Endothelial cell of umbilical vein (primary cell): ENCODE data around the gene NANOS3.

ENCODE experiments used
- POLR2AphosphoS5 ChIP-seq: IDR thresholded peaks from 2 replicates; pipeline ENCODE4 v1.6.1; 2012; ENCODE audit warnings: low read depth, mild to moderate bottlenecking, control low read depth, low read length, moderate library complexity; ENCODE audit not compliant: insufficient read depth
- TF ChIP-seq, protein P1 (sequence below), 2 donors: IDR thresholded peaks; 1 replicate in 1 of 2; 2 replicates in 1 of 2; pipeline ENCODE4 v1.5.1; 2011; ENCODE audit warnings: low read length in 2 of 2, mild to moderate bottlenecking in 2 of 2, moderate library complexity in 2 of 2, control low read depth in 1 of 2, inconsistent platforms in 1 of 2, low read depth in 1 of 2; ENCODE audit not compliant: insufficient read depth in 1 of 2; ENCODE audit errors: extremely low read depth in 1 of 2

DNA sequence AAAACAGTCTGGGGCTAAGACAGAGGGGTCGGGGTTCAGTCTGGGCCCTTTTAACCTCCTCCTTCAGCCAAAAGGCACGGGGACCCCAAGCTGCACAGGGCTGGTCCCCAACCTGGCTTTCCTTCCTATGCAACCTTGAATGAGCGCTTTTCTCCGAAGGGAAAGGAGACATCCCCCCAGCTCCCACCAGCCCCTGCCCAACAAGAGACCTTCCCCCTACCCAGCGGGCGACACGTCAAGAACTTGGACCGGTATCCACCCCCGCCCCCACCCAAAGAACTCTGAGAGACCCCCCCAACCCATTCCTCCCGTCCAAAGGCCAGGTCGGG is 35.0 kb upstream of the NANOS3 start:
- TF ChIP-seq, protein P1, sequence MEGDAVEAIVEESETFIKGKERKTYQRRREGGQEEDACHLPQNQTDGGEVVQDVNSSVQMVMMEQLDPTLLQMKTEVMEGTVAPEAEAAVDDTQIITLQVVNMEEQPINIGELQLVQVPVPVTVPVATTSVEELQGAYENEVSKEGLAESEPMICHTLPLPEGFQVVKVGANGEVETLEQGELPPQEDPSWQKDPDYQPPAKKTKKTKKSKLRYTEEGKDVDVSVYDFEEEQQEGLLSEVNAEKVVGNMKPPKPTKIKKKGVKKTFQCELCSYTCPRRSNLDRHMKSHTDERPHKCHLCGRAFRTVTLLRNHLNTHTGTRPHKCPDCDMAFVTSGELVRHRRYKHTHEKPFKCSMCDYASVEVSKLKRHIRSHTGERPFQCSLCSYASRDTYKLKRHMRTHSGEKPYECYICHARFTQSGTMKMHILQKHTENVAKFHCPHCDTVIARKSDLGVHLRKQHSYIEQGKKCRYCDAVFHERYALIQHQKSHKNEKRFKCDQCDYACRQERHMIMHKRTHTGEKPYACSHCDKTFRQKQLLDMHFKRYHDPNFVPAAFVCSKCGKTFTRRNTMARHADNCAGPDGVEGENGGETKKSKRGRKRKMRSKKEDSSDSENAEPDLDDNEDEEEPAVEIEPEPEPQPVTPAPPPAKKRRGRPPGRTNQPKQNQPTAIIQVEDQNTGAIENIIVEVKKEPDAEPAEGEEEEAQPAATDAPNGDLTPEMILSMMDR (IDR thresholded peaks at IDR 0.05; ENCODE audit: extremely low read depth in 1 of 2, insufficient read depth in 1 of 2, low read depth in 1 of 2, low read length in 2 of 2) = no peak
- no peak for TF ChIP-seq POLR2AphosphoS5
